ENCODE data around the gene KDELR1.

KDELR1 gene

DNA sequence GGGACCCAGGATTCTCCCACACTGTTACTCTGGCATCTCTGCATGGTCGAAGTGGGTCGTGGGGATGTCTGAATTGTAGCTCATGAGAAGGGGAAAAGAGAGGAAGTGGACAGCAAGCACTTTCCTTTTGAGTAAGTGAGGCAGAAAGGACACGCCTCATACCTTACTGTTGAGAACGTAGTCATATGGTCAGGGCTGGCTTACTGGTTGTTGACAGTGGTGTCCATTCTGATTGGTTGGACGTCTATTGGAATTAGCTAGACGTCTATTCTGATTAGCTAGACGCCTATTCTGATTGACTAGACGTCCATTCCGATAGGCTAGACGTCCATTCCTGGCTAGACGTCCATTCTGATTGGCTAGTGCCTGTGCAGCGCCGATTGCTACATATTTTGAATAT, 14.5 kb upstream of the KDELR1 start:
- H3K4me3 ChIP-seq (ENCODE audit: low read depth, low read length), result no peak overlapping the region
- TF ChIP-seq, protein P1, sequence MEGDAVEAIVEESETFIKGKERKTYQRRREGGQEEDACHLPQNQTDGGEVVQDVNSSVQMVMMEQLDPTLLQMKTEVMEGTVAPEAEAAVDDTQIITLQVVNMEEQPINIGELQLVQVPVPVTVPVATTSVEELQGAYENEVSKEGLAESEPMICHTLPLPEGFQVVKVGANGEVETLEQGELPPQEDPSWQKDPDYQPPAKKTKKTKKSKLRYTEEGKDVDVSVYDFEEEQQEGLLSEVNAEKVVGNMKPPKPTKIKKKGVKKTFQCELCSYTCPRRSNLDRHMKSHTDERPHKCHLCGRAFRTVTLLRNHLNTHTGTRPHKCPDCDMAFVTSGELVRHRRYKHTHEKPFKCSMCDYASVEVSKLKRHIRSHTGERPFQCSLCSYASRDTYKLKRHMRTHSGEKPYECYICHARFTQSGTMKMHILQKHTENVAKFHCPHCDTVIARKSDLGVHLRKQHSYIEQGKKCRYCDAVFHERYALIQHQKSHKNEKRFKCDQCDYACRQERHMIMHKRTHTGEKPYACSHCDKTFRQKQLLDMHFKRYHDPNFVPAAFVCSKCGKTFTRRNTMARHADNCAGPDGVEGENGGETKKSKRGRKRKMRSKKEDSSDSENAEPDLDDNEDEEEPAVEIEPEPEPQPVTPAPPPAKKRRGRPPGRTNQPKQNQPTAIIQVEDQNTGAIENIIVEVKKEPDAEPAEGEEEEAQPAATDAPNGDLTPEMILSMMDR (IDR thresholded peaks at IDR 0.05; ENCODE audit: low read depth, low read length), result no peak

DNA sequence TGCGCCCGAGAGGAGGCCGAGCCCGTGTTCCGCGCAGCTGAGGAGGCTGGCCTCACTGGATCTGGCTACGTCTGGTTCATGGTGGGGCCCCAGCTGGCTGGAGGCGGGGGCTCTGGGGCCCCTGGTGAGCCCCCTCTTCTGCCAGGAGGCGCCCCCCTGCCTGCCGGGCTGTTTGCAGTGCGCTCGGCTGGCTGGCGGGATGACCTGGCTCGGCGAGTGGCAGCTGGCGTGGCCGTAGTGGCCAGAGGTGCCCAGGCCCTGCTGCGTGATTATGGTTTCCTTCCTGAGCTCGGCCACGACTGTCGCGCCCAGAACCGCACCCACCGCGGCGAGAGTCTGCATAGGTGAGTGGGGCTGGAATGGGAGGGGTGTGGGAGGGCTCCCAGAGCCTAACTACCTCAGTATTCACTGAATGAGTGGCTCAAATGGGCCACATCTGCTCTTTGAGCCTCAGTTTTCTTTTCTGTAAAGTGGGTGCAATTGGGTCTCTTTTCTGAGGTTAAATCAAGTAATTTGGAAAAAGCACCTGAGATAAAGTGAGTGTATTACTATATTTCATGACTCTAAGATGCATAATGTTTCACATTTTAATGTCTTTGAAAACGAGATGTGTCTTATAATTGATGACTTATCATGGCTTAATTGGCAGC, 13.8 kb upstream of the KDELR1 start:
- TF ChIP-seq, protein P1 (IDR thresholded peaks at IDR 0.05; ENCODE audit: low read depth, low read length), result no peak
- H3K4me3 ChIP-seq (ENCODE audit: low read depth, low read length), result no peak overlapping the region

DNA sequence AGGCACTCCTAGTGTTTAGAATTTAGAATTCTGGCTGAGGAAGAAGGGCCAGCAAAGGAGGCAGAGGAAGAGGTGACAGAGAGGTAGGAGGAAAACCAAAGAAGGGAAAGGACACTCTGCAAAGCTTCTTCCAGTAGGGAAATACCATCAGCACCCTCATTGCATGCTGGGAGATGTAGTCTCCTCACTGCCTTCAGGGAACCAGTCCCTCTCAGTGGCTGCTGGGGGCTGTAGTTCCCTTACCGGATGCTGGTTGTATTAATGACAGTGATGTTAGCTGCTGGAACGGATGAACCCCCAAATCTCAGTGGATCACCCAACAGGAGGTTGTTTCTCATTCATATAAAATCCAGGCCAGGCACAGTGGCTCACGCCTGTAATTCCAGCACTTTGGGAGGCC, 12.3 kb upstream of the KDELR1 start:
- no peak overlapping the region for H3K4me3 ChIP-seq (ENCODE audit: low read depth, low read length)
- TF ChIP-seq, protein P1 (IDR thresholded peaks at IDR 0.05; ENCODE audit: low read depth, low read length), result no peak

- TF ChIP-seq, protein P1 (IDR thresholded peaks at IDR 0.05; ENCODE audit: low read depth, low read length), result no peak
- no peak overlapping the region for H3K4me3 ChIP-seq (ENCODE audit: low read depth, low read length)
These were observed 9.9 kb upstream of the KDELR1 start for GRCh38 chr19:48401287-48401686.

- no peak overlapping the region for H3K4me3 ChIP-seq (ENCODE audit: low read depth, low read length)
- TF ChIP-seq, protein P1 (IDR thresholded peaks at IDR 0.05; ENCODE audit: low read depth, low read length), result no peak
These were observed 8.8 kb upstream of the KDELR1 start for GRCh38 chr19:48400018-48400742.

DNA sequence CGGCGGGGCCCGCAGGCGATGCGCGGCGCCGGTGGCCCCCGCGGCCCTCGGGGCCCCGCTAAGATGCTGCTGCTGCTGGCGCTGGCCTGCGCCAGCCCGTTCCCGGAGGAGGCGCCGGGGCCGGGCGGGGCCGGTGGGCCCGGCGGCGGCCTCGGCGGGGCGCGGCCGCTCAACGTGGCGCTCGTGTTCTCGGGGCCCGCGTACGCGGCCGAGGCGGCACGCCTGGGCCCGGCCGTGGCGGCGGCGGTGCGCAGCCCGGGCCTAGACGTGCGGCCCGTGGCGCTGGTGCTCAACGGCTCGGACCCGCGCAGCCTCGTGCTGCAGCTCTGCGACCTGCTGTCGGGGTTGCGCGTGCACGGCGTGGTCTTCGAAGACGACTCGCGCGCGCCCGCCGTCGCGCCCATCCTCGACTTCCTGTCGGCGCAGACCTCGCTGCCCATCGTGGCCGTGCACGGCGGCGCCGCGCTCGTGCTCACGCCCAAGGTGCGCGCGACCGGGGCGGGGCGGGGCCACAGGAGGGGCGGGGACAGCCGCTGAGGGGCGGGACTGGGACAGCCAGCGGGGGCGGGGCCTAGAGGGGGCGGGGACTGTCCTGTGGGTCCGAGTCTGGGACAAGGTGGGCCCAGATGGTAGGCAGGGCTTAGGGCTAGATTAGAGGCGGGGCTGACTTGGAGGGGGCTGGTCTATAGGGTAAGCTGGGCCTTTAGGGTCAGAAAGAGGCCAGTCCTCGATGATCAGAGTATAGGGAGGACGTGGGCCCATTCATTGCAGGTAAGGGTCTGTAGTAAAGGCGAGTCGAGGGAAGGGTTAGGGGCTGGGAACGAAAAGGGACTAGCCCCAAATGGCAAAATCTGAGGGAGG, 7.3 kb upstream of the KDELR1 start:
- TF ChIP-seq, protein P1 (IDR thresholded peaks at IDR 0.05; ENCODE audit: low read depth, low read length), result no peak
- H3K4me3 ChIP-seq (ENCODE audit: low read depth, low read length), result no peak overlapping the region

GRCh38 chr19:48398102-48398374, 6.7 kb upstream of the KDELR1 start:
- TF ChIP-seq, protein P1 (IDR thresholded peaks at IDR 0.05; ENCODE audit: low read depth, low read length), result no peak
- no peak overlapping the region for H3K4me3 ChIP-seq (ENCODE audit: low read depth, low read length)

Data from WI38 (cell line).